Left ventricle myocardium inferior (tissue), 1 donor: ENCODE measurements around the gene GALNT11. TPM values are rescaled to one million over a fixed set of nuclear protein-coding genes. Genes with fewer than 3 reads are reported as not detected.
"Not testable (repeated sequence)": the region's sequence is repeated elsewhere in the genome, so short reads cannot be mapped to it uniquely, and the experiment has no call there.

ENCODE experiments used
- DNase-seq: peaks from one replicate; pipeline ENCODE4 v3.0.0-alpha.2; 2020
- H3K27ac ChIP-seq: fragments of 200-600 bp; replicated peaks from 2 replicates; pipeline ENCODE4 v1.8.0; 2021
- H3K27me3 ChIP-seq: fragments of 200-600 bp; 2 replicates; pipeline ENCODE4 v1.8.0; 2021; ENCODE audit warnings: low read depth
- H3K36me3 ChIP-seq: fragments of 200-600 bp; 2 replicates; pipeline ENCODE4 v1.8.0; 2021
- H3K4me1 ChIP-seq: fragments of 200-600 bp; 2 replicates; pipeline ENCODE4 v1.8.0; 2021
- H3K4me3 ChIP-seq: fragments of 200-600 bp; 2 replicates; pipeline ENCODE4 v1.8.0; 2021; ENCODE audit warnings: mild to moderate bottlenecking, moderate library complexity
- H3K9me3 ChIP-seq: fragments of 200-600 bp; replicated peaks from 2 replicates; pipeline ENCODE4 v1.8.0; 2021
- CTCF ChIP-seq: fragments of 200-600 bp; IDR thresholded peaks from 2 replicates; pipeline ENCODE4 v1.8.0; 2021; ENCODE audit warnings: antibody characterized with exemption, mild to moderate bottlenecking, borderline replicate concordance
- intact Hi-C: fragments of 100-400 bp; cut with micrococcal nuclease; formaldehyde crosslinking; loops from one replicate; pipeline ENCODE4 v1.11.0; 2022
- total RNA-seq: library from RNA; stranded (reverse); fragmentation: NEBNext Ultra II Directional; extraction: Animal tissue kit (Norgen Biotek cat#: 25700); gene quantifications from one replicate; pipeline ENCODE4 v1.2.1, GENCODE V29; 2021
- donor health status: DM: no; HTN: yes; CAD: no; lungs with severe emphysema.

The GALNT11 gene
- total RNA-seq, 1 donor from 2014 or later = 18.6 TPM

GRCh38 chr7:152065800-152066344, 40.4 kb downstream of the GALNT11 start:
- intact Hi-C loops, H3K4me3 ChIP-seq, H3K4me1 ChIP-seq, H3K36me3 ChIP-seq, H3K27me3 ChIP-seq, H3K9me3 ChIP-seq, H3K27ac ChIP-seq, DNase-seq: not testable (repeated sequence)

- no peak for TF ChIP-seq CTCF
- Histone ChIP-seq H3K4me1 (peaks cover 19% of the 10 kb centered on the region), H3K9me3 (no peaks in the 10 kb centered on the region), H3K4me3 (no peak overlapping the region), H3K27me3 (no peaks in the 10 kb centered on the region), H3K27ac (no peak overlapping the region), H3K36me3 (no peaks in the 10 kb centered on the region)
- DNase-seq = no peak
- intact Hi-C loops = no loop called here
Observed at GRCh38 chr7:152072421-152072820, 46.9 kb downstream of the GALNT11 start.

GRCh38 chr7:152073352-152073751, 47.9 kb downstream of the GALNT11 start:
- intact Hi-C loops = no loop called here
- TF ChIP-seq CTCF = no peak
- no peaks in the 10 kb centered on the region for H3K9me3 ChIP-seq
- no peak overlapping the region for H3K4me3 ChIP-seq
- no peaks in the 10 kb centered on the region for H3K27me3 ChIP-seq
- H3K36me3 ChIP-seq = no peaks in the 10 kb centered on the region
- no peak for DNase-seq
- H3K4me1 ChIP-seq = peaks cover 20% of the 10 kb centered on the region
- H3K27ac ChIP-seq = no peak overlapping the region

- H3K36me3 ChIP-seq = no peaks in the 10 kb centered on the region
- H3K27me3 ChIP-seq = no peaks in the 10 kb centered on the region
- H3K4me1 ChIP-seq = peaks cover 20% of the 10 kb centered on the region
- H3K9me3 ChIP-seq = no peaks in the 10 kb centered on the region
- no peak for DNase-seq
- no peak overlapping the region for H3K4me3 ChIP-seq
- intact Hi-C loops = no loop called here
- no peak overlapping the region for H3K27ac ChIP-seq
- no peak for TF ChIP-seq CTCF
Observed at GRCh38 chr7:152074673-152075072, 49.2 kb downstream of the GALNT11 start.

GRCh38 chr7:152075379-152075778, 49.9 kb downstream of the GALNT11 start:
- H3K36me3 ChIP-seq, H3K4me3 ChIP-seq, intact Hi-C loops, H3K27me3 ChIP-seq, DNase-seq, H3K9me3 ChIP-seq, H3K27ac ChIP-seq: not testable (repeated sequence)
- peaks cover 20% of the 10 kb centered on the region for H3K4me1 ChIP-seq

GRCh38 chr7:152076324-152076821, 50.9 kb downstream of the GALNT11 start:
- DNase-seq = no peak
- no peaks in the 10 kb centered on the region for H3K9me3 ChIP-seq
- H3K36me3 ChIP-seq = no peaks in the 10 kb centered on the region
- H3K27ac ChIP-seq = no peak overlapping the region
- no peaks in the 10 kb centered on the region for H3K27me3 ChIP-seq
- intact Hi-C loops = no loop called here
- TF ChIP-seq CTCF = peak; percentile 43
- no peak overlapping the region for H3K4me3 ChIP-seq
- H3K4me1 ChIP-seq = peaks cover 20% of the 10 kb centered on the region
